Mesendoderm (in vitro differentiated cells): ENCODE results near the gene TNS1.

Experiments used
- DNase-seq: peaks from one replicate; pipeline ENCODE4 v3.0.0; 2013
- H2AK5ac ChIP-seq: 2 replicates; pipeline ENCODE4 v1.6.1; 2013; ENCODE audit warnings: low read length, inconsistent platforms
- H2BK120ac ChIP-seq: 2 replicates; pipeline ENCODE4 v1.6.1; 2013; ENCODE audit warnings: low read depth, mild to moderate bottlenecking, low read length, moderate library complexity, mixed read lengths
- H2BK15ac ChIP-seq: replicated peaks from 2 replicates; pipeline ENCODE4 v1.6.1; 2013; ENCODE audit warnings: low read depth, mild to moderate bottlenecking, moderate library complexity
- H2BK5ac ChIP-seq: 2 replicates; pipeline ENCODE4 v1.6.1; 2013; ENCODE audit warnings: low read length, inconsistent platforms
- H3K18ac ChIP-seq: 2 replicates; pipeline ENCODE4 v1.6.1; 2013; ENCODE audit warnings: mild to moderate bottlenecking, low read length, mixed read lengths
- H3K23ac ChIP-seq: one replicate; pipeline ENCODE4 v1.6.1; 2013; ENCODE audit warnings: low read length
- H3K27ac ChIP-seq: 2 replicates; pipeline ENCODE4 v1.5.1; 2013; ENCODE audit warnings: low read depth, mild to moderate bottlenecking, inconsistent platforms, low read length, moderate library complexity
- H3K27me3 ChIP-seq: 2 replicates; pipeline ENCODE4 v1.6.1; 2013; ENCODE audit warnings: low read length, control low read depth, mild to moderate bottlenecking, inconsistent platforms; ENCODE audit not compliant: insufficient read depth, poor library complexity
- H3K36me3 ChIP-seq: 2 replicates; pipeline ENCODE4 v1.6.1; 2013; ENCODE audit warnings: low read length, inconsistent platforms; ENCODE audit not compliant: control insufficient read depth, insufficient read depth
- H3K4ac ChIP-seq: one replicate; pipeline ENCODE4 v1.6.1; 2013; ENCODE audit warnings: low read depth, mild to moderate bottlenecking, low read length, moderate library complexity
- H3K4me1 ChIP-seq: 2 replicates; pipeline ENCODE4 v1.6.1; 2013; ENCODE audit warnings: low read depth, low read length, inconsistent platforms; ENCODE audit not compliant: control insufficient read depth
- H3K4me2 ChIP-seq: 2 replicates; pipeline ENCODE4 v1.6.1; 2013; ENCODE audit warnings: low read length
- H3K4me3 ChIP-seq: 2 replicates; pipeline ENCODE4 v1.5.1; 2013; ENCODE audit warnings: mild to moderate bottlenecking, low read length
- H3K56ac ChIP-seq: one replicate; pipeline ENCODE4 v1.6.1; 2013; ENCODE audit warnings: low read length
- H3K79me1 ChIP-seq: 2 replicates; pipeline ENCODE4 v1.6.1; 2013; ENCODE audit warnings: low read length, inconsistent platforms
- H3K79me2 ChIP-seq: 2 replicates; pipeline ENCODE4 v1.6.1; 2013; ENCODE audit warnings: mild to moderate bottlenecking, low read length; ENCODE audit not compliant: control insufficient read depth, insufficient read depth
- H3K9ac ChIP-seq: 2 replicates; pipeline ENCODE4 v1.6.1; 2013; ENCODE audit warnings: low read length, inconsistent platforms
- H4K5ac ChIP-seq: one replicate; pipeline ENCODE4 v1.6.1; 2013; ENCODE audit warnings: low read length
- H4K8ac ChIP-seq: one replicate; pipeline ENCODE4 v1.6.1; 2013; ENCODE audit warnings: low read depth, mild to moderate bottlenecking, control low read depth, low read length, moderate library complexity
- WGBS: extraction: QIAGEN DNeasy Blood & Tissue Kit; methylation state at CpG from one replicate; pipeline ENCODE4 v1.1.7; 2013; ENCODE audit warnings: low lambda C conversion rate, missing lambda C conversion rate; ENCODE audit not compliant: insufficient coverage; ENCODE audit errors: extremely low coverage; 5-methylcytosine and 5-hydroxymethylcytosine counted together

The TNS1 gene

DNA sequence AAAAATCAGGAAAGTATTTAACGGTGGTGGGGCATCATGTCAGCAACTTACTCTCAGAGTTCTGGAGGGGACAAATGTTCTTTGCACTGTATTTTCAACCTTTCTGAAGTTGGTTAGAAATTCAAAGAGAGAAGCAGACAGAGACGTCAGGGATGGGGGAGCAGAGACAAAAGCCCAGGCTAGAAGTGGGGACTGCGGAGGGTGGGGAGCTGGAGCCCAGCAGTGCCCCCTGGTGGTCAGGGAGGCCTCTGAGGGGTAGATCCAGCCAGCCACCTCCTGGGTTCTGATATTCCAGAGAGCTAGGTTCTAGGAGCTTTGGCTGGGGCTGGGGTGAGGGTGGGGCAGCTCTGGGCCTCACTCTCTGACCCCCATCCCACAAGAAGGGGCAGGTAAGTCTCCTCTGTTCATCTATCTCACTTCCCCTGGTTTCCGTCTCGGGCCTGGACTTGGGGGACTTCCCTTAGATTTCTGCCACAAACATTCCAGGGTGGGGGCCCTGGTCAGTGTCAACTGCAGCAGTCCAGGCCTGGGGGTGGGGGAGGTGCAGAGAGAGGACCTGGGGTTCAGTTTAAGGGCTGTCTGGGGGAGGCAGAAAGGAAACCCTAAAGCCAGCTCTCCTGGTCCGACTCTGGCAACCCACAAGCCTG lies 8.9 kb downstream of the TNS1 start:
- Histone ChIP-seq H3K18ac (no peak overlapping the region), H2BK15ac (no peak overlapping the region), H3K4me2 (no peak overlapping the region), H3K79me1 (no peaks in the 10 kb centered on the region), H4K5ac (no peak overlapping the region), H3K36me3 (no peaks in the 10 kb centered on the region), H3K4me1 (peaks cover 16% of the 10 kb centered on the region), H2BK5ac (no peak overlapping the region), H3K4me3 (no peak overlapping the region), H3K27me3 (no peaks in the 10 kb centered on the region), H3K4ac (no peak overlapping the region), H2AK5ac (no peak overlapping the region), H3K56ac (no peak overlapping the region), H3K27ac (no peak overlapping the region), H3K9ac (no peak overlapping the region), H2BK120ac (no peak overlapping the region), H4K8ac (no peak overlapping the region), H3K23ac (no peak overlapping the region), H3K79me2 (no peaks in the 10 kb centered on the region)
- peak; percentile 60 for DNase-seq
- no CpG with 5 or more reads among the region's 6 CpGs for WGBS

DNA sequence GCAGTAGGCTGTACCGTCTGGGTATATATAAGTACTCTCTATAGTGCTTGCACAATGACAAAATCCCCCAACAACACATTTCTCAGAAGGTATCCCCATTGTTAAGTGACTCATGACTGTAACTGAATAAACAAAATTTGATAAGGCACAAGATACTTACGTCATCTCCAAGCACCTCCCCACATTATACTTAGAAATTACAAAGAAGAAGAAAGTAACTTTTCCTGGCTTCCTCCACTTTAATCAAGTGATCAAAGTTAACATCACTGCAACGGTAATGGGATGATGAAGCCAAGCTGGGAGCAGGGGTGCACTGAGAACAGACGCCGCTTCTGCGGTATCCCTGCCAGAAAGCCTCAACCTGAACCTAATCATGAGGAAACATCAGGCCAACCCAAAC lies 9.7 kb downstream of the TNS1 start:
- Histone ChIP-seq H3K79me1 (no peaks in the 10 kb centered on the region), H2AK5ac (no peak overlapping the region), H3K36me3 (no peaks in the 10 kb centered on the region), H2BK15ac (no peak overlapping the region), H3K4me3 (no peak overlapping the region), H3K4ac (no peak overlapping the region), H3K27me3 (no peaks in the 10 kb centered on the region), H3K4me2 (no peak overlapping the region), H3K56ac (no peak overlapping the region), H4K5ac (no peak overlapping the region), H3K23ac (no peak overlapping the region), H3K27ac (no peak overlapping the region), H2BK5ac (no peak overlapping the region), H4K8ac (no peak overlapping the region), H3K18ac (no peak overlapping the region), H3K79me2 (no peaks in the 10 kb centered on the region), H2BK120ac (no peak overlapping the region), H3K9ac (no peak overlapping the region), H3K4me1 (peaks cover 20% of the 10 kb centered on the region)
- no peak for DNase-seq
- WGBS: no CpG with 5 or more reads among the region's 6 CpGs

DNA sequence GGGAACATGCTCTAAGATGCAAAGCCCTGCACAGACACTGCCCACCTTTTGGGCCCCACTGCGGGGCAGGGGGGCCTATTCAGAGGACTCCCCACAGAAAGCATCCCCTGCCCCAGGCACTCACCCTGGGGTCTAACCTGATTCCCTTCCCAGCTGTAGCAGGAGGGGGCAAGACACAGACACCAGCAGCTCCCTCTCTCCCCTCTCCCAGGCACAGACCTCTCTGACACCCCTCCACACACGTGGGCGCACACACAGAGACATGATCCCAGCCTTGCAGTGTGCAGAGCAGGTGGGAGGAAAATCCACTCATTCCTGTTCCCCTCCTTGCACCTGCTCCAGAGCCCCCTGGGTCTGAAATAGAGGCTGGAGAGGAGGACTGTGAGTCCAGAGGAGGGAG lies 10.7 kb downstream of the TNS1 start:
- no peak for DNase-seq
- Histone ChIP-seq H2BK15ac (no peak overlapping the region), H3K18ac (no peak overlapping the region), H2BK120ac (no peak overlapping the region), H3K23ac (no peak overlapping the region), H3K27ac (no peak overlapping the region), H2BK5ac (no peak overlapping the region), H2AK5ac (no peak overlapping the region), H3K79me1 (no peaks in the 10 kb centered on the region), H3K4me1 (peaks cover 20% of the 10 kb centered on the region), H4K5ac (no peak overlapping the region), H3K36me3 (no peaks in the 10 kb centered on the region), H3K4me2 (no peak overlapping the region), H3K9ac (no peak overlapping the region), H3K56ac (no peak overlapping the region), H3K4ac (no peak overlapping the region), H3K27me3 (no peaks in the 10 kb centered on the region), H3K79me2 (no peaks in the 10 kb centered on the region), H3K4me3 (no peak overlapping the region), H4K8ac (no peak overlapping the region)
- no CpG with 5 or more reads among the region's 3 CpGs for WGBS

DNA sequence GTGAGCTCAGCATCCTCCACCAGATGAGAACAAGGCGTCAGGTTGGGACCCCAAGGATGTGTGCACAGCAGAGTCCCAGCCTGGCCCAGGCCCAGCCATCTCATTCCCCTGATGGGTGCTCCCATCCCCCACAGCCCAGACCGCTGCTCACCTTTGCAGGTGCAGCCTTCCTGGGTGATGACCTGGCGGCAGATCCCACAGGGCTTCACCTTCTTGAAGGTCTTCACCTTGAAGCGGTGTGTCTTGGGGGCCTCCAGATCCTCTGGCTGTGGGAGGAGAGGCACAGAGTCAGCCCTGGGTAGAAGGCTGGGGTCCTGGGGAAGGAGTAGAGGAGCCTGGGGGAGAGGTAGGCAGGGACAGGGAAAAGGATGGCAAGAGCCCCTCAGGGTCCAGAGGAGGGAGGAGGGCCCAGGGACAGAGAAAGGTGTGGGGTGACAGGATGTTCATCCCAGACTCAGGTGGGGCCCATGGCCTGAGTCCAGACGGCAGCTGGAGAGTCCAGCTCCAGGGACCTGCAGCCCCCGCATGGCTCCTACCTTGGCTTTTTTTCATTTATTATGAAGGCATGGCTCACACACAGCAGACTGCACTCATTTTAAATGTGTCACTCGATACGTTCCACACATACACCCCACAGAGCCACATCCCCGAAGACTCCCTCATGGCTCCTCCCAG lies 11.9 kb downstream of the TNS1 start:
- H3K79me2 ChIP-seq: no peaks in the 10 kb centered on the region
- H3K4me3 ChIP-seq: no peak overlapping the region
- no peak overlapping the region for H3K4ac ChIP-seq
- no peaks in the 10 kb centered on the region for H3K79me1 ChIP-seq
- no peak overlapping the region for H3K27ac ChIP-seq
- WGBS: no CpG with 5 or more reads among the region's 9 CpGs
- H3K4me2 ChIP-seq: no peak overlapping the region
- H4K8ac ChIP-seq: no peak overlapping the region
- no peak overlapping the region for H3K18ac ChIP-seq
- no peak overlapping the region for H2AK5ac ChIP-seq
- no peak overlapping the region for H4K5ac ChIP-seq
- no peak overlapping the region for H2BK15ac ChIP-seq
- H2BK5ac ChIP-seq: no peak overlapping the region
- no peak overlapping the region for H3K23ac ChIP-seq
- no peak overlapping the region for H3K9ac ChIP-seq
- H3K36me3 ChIP-seq: no peaks in the 10 kb centered on the region
- H3K4me1 ChIP-seq: peaks cover 11% of the 10 kb centered on the region
- no peak overlapping the region for H2BK120ac ChIP-seq
- H3K27me3 ChIP-seq: no peaks in the 10 kb centered on the region
- H3K56ac ChIP-seq: no peak overlapping the region
- DNase-seq: no peak

DNA sequence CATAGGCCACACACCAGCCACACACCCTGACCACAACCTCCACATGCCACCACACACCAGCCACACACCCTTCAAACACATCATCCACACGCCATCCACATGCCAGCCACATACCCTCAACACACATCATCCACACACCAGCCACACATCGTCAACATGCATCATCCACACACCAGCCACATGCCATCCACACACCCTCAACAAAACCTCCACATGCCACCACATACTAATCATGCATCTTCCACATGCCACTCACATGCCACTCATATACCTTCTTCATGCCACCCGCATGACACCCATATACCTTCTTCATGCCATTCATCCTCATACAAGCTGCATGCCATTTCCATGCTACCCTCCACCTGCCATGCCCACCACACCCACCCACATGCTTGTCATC lies 12.4 kb downstream of the TNS1 start:
- Histone ChIP-seq H3K27me3 (no peaks in the 10 kb centered on the region), H3K27ac (no peak overlapping the region), H3K79me2 (no peaks in the 10 kb centered on the region), H2BK15ac (no peak overlapping the region), H3K23ac (no peak overlapping the region), H3K79me1 (no peaks in the 10 kb centered on the region), H3K18ac (no peak overlapping the region), H3K56ac (no peak overlapping the region), H4K8ac (no peak overlapping the region), H2AK5ac (no peak overlapping the region), H3K9ac (no peak overlapping the region), H3K4me1 (peaks cover 11% of the 10 kb centered on the region), H2BK120ac (no peak overlapping the region), H2BK5ac (no peak overlapping the region), H3K4me2 (no peak overlapping the region), H3K4ac (no peak overlapping the region), H3K4me3 (no peak overlapping the region), H3K36me3 (no peaks in the 10 kb centered on the region), H4K5ac (no peak overlapping the region)
- no CpG with 5 or more reads among the region's 3 CpGs for WGBS
- DNase-seq: no peak
